ENCODE results near the gene ABHD12.

DNA sequence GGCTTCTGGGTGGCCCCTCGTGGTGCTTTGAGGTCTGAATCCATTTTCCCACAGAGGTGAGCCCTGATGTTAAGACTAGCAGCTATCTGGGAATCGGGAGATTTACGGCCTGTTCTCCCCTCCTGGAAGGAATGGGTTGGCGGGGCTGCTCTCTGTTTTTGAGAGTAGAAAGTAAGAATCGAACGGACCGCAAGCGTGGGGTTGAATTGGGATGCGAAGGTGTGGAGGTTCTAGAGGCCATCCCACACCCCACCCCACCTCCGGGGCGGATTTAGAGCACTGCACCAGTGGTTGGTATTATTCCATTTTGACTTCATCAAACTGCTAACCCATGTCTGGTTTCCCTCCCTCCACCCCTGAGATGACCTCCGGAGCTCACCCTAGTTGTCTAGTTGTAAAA, 131.3 kb downstream of the ABHD12 start:
- TF ChIP-seq, protein P1, sequence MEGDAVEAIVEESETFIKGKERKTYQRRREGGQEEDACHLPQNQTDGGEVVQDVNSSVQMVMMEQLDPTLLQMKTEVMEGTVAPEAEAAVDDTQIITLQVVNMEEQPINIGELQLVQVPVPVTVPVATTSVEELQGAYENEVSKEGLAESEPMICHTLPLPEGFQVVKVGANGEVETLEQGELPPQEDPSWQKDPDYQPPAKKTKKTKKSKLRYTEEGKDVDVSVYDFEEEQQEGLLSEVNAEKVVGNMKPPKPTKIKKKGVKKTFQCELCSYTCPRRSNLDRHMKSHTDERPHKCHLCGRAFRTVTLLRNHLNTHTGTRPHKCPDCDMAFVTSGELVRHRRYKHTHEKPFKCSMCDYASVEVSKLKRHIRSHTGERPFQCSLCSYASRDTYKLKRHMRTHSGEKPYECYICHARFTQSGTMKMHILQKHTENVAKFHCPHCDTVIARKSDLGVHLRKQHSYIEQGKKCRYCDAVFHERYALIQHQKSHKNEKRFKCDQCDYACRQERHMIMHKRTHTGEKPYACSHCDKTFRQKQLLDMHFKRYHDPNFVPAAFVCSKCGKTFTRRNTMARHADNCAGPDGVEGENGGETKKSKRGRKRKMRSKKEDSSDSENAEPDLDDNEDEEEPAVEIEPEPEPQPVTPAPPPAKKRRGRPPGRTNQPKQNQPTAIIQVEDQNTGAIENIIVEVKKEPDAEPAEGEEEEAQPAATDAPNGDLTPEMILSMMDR (conservative IDR thresholded peaks at IDR 0.05 in 1 of 2, IDR thresholded peaks at IDR 0.05 in 1 of 2; ENCODE audit: low read depth in 1 of 2, low read length in 2 of 2): no peak
- TF ChIP-seq EZH2 (IDR thresholded peaks at IDR 0.05; ENCODE audit: low read length, missing control alignments): no peak
